B cell (primary cell): ENCODE results near the gene CIAO2B. TPM values are rescaled to one million over a fixed set of nuclear protein-coding genes. Genes with fewer than 3 reads are reported as not detected.

ENCODE experiments used
- ATAC-seq: fragments of 200-7000 bp; cut with Tn5 transposase; one replicate; pipeline ENCODE4 v1.10.0; 2021; ENCODE audit warnings: low read depth, mild to moderate bottlenecking, moderate number of reproducible peaks, moderate library complexity
- CTCF ChIA-PET: fragments of 350-600 bp; sonication (Branson Sonifier 250); formaldehyde crosslinking; loops from one replicate; lab custom pipeline; 2021; ENCODE audit warnings: antibody characterized with exemption, inconsistent platforms; lab: Charles Lee
- POLR2A ChIA-PET: fragments of 350-600 bp; sonication (Branson Sonifier 250); formaldehyde crosslinking; loops from one replicate; lab custom pipeline; 2021; ENCODE audit warnings: antibody characterized with exemption; lab: Charles Lee
- DNase-seq: peaks from one replicate; pipeline ENCODE4 v3.0.0; 2013
- H2AFZ ChIP-seq: 2 replicates; pipeline ENCODE4 v1.6.1; 2012; ENCODE audit warnings: mild to moderate bottlenecking, low read depth, low read length; ENCODE audit not compliant: insufficient read depth, poor library complexity, severe bottlenecking
- H3K27ac ChIP-seq, 2 donors: 1 replicate in 1 of 2; 2 replicates in 1 of 2; pipeline ENCODE4 v1.5.1; 2012 to 2013; ENCODE audit warnings: low read length in 2 of 2, mild to moderate bottlenecking in 2 of 2, moderate library complexity in 1 of 2
- H3K27me3 ChIP-seq, 4 experiments: fragments of 200-600 bp in 1 of 4; sonication (generic) in 1 of 4; replicated peaks in 1 of 4; 1 replicate in 2 of 4; 2 replicates in 2 of 4; pipeline versions ENCODE4 v1.6.1 to v1.7.0; 2013 to 2016; ENCODE audit warnings: low read length in 3 of 4, mild to moderate bottlenecking in 2 of 4, mixed read lengths in 1 of 4, moderate library complexity in 1 of 4; ENCODE audit not compliant: insufficient read depth in 4 of 4, control insufficient read depth in 3 of 4; ENCODE audit errors: control extremely low read depth in 1 of 4
- H3K36me3 ChIP-seq, 2 experiments: replicated peaks in 1 of 2; 1 replicate in 1 of 2; 2 replicates in 1 of 2; pipeline versions ENCODE4 v1.6.1 to v1.7.1; 2013; ENCODE audit warnings: low read length in 1 of 2; ENCODE audit not compliant: insufficient read depth in 2 of 2, control insufficient read depth in 1 of 2; ENCODE audit errors: control extremely low read depth in 1 of 2, extremely low read depth in 1 of 2
- H3K4me1 ChIP-seq, 2 donors: fragments of 200-600 bp in 1 of 2; sonication (generic) in 1 of 2; 1 replicate in 1 of 2; 2 replicates in 1 of 2; pipeline versions ENCODE4 v1.5.1 to v1.6.1; 2013 to 2017; ENCODE audit warnings: low read length in 2 of 2; ENCODE audit not compliant: control insufficient read depth in 2 of 2, insufficient read depth in 2 of 2
- H3K4me2 ChIP-seq: replicated peaks from 2 replicates; pipeline ENCODE3; 2012; ENCODE audit warnings: mild to moderate bottlenecking, low read depth, low read length; ENCODE audit not compliant: poor library complexity, severe bottlenecking
- H3K4me3 ChIP-seq, 5 experiments: fragments of 200-600 bp in 1 of 5; sonication (generic) in 1 of 5; 1 replicate in 3 of 5; 2 replicates in 2 of 5; pipeline versions ENCODE4 v1.5.1 to v1.7.0; 2011 to 2016; ENCODE audit warnings: low read length in 4 of 5, mild to moderate bottlenecking in 4 of 5, low read depth in 2 of 5, control low read depth in 1 of 5, moderate library complexity in 1 of 5; ENCODE audit not compliant: insufficient read depth in 1 of 5; ENCODE audit errors: control extremely low read depth in 1 of 5, extremely low read depth in 1 of 5
- H3K79me2 ChIP-seq: fragments of 200-600 bp; sonication (generic); one replicate; pipeline ENCODE4 v1.6.0; 2016; ENCODE audit warnings: low read length; ENCODE audit not compliant: control insufficient read depth, insufficient read depth
- H3K9ac ChIP-seq: fragments of 200-600 bp; sonication (generic); 2 replicates; pipeline ENCODE4 v1.6.1; 2017; ENCODE audit warnings: mild to moderate bottlenecking, low read length, moderate library complexity
- H3K9me3 ChIP-seq, 3 donors: one replicate each; pipeline versions ENCODE4 v1.6.1 to v1.7.1; 2013; ENCODE audit warnings: low read length in 2 of 3; ENCODE audit not compliant: control insufficient read depth in 2 of 3, insufficient read depth in 1 of 3; ENCODE audit errors: control extremely low read depth in 1 of 3
- H4K20me1 ChIP-seq: 2 replicates; pipeline ENCODE4 v1.6.0; 2012; ENCODE audit warnings: mild to moderate bottlenecking, low read length; ENCODE audit not compliant: insufficient read depth, control insufficient read depth, poor library complexity, severe bottlenecking
- H3K27ac Mint-ChIP-seq: one replicate; pipeline ENCODE4 v1.8.0; 2021; ENCODE audit warnings: mixed read lengths
- H3K27me3 Mint-ChIP-seq: one replicate; pipeline ENCODE4 v1.8.0; 2021; ENCODE audit warnings: mixed read lengths
- H3K4me1 Mint-ChIP-seq: one replicate; pipeline ENCODE4 v1.8.0; 2021; ENCODE audit warnings: mixed read lengths
- H3K4me3 Mint-ChIP-seq: one replicate; pipeline ENCODE4 v1.8.0; 2021; ENCODE audit warnings: mixed read lengths
- H3K9me3 Mint-ChIP-seq: one replicate; pipeline ENCODE4 v1.8.0; 2022; ENCODE audit warnings: mixed read lengths; ENCODE audit not compliant: insufficient read depth
- EZH2 ChIP-seq: IDR thresholded peaks from 2 replicates; pipeline ENCODE4 v1.6.1; 2012; ENCODE audit warnings: borderline replicate concordance, low read depth, mild to moderate bottlenecking, moderate library complexity, low read length; ENCODE audit not compliant: insufficient read depth, poor library complexity, severe bottlenecking
- WGBS: methylation state at CpG from one replicate; pipeline ENCODE4 v1.1.5; 2013; ENCODE audit warnings: missing lambda C conversion rate; ENCODE audit not compliant: insufficient coverage; 5-methylcytosine and 5-hydroxymethylcytosine counted together
- intact Hi-C: fragments of 100-400 bp; cut with micrococcal nuclease; formaldehyde crosslinking; loops from one replicate; pipeline ENCODE4 v1.10.0; 2022
- polyA plus RNA-seq: library from polyadenylated mRNA; depleted of rRNA; stranded (reverse); fragments of >200 nt; gene quantifications from 2 replicates; pipeline ENCODE4 v1.2.3, GENCODE V29; 2012
- total RNA-seq, 2 donors: library from RNA; stranded (reverse); fragments of 120-200 nt in 1 of 2; gene quantifications; 1 replicate in 1 of 2; 2 replicates in 1 of 2; pipeline versions ENCODE4 v1.2.3 to v1.2.4, GENCODE V29; 2013 to 2022
- TF ChIP-seq, protein P1 (sequence below): fragments of 200-600 bp; IDR thresholded peaks from one replicate; pipeline ENCODE4 v1.8.0; 2022; ENCODE audit warnings: antibody characterized with exemption, mild to moderate bottlenecking

CIAO2B gene
- total and polyA plus RNA-seq, 2 donors (not counting 1 experiment from before 2014, with no cell fraction given) = 60.6 to 159 TPM

DNA sequence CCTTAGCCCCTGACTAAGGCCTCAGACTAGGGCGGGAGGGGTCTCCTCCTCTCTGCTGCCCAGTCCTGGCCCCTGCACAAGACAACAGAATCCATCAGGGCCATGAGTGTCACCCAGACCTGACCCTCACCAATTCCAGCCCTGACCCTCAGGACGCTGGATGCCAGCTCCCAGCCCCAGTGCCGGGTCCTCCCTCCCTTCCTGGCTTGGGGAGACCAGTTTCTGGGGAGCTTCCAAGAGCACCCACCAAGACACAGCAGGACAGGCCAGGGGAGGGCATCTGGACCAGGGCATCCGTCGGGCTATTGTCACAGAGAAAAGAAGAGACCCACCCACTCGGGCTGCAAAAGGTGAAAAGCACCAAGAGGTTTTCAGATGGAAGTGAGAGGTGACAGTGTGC is 39.5 kb upstream of the CIAO2B start:
- intact Hi-C loops = no loop called here
- no peak overlapping the region for H3K27ac Mint-ChIP-seq
- H3K4me3 ChIP-seq = no peak overlapping the region
- no peaks in the 10 kb centered on the region for H4K20me1 ChIP-seq
- peaks cover 1% of the 10 kb centered on the region for H3K4me1 Mint-ChIP-seq
- H3K27ac ChIP-seq = no peak overlapping the region
- TF ChIP-seq, protein P1, sequence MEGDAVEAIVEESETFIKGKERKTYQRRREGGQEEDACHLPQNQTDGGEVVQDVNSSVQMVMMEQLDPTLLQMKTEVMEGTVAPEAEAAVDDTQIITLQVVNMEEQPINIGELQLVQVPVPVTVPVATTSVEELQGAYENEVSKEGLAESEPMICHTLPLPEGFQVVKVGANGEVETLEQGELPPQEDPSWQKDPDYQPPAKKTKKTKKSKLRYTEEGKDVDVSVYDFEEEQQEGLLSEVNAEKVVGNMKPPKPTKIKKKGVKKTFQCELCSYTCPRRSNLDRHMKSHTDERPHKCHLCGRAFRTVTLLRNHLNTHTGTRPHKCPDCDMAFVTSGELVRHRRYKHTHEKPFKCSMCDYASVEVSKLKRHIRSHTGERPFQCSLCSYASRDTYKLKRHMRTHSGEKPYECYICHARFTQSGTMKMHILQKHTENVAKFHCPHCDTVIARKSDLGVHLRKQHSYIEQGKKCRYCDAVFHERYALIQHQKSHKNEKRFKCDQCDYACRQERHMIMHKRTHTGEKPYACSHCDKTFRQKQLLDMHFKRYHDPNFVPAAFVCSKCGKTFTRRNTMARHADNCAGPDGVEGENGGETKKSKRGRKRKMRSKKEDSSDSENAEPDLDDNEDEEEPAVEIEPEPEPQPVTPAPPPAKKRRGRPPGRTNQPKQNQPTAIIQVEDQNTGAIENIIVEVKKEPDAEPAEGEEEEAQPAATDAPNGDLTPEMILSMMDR = no peak
- TF ChIP-seq EZH2 = no peak
- DNase-seq (no peak), ATAC-seq (no peak)
- ChIA-PET POLR2A (no interaction called here), CTCF (interaction anchor here (0.6 to 1.1 kb wide), 2 partner anchors 10 to 45 kb away, joined by 3 to 4 read pairs; no protein-coding TSS in a partner anchor)
- no peaks in the 10 kb centered on the region for H3K79me2 ChIP-seq
- no peaks in the 10 kb centered on the region for H3K36me3 ChIP-seq
- H3K4me2 ChIP-seq = no peak overlapping the region
- H3K9ac ChIP-seq = no peak overlapping the region
- no peaks in the 10 kb centered on the region for H3K9me3 ChIP-seq
- no peaks in the 10 kb centered on the region for H3K9me3 Mint-ChIP-seq
- no peak overlapping the region for H3K4me3 Mint-ChIP-seq
- peaks cover 0 to 3% of the 10 kb centered on the region in 2 donors for H3K4me1 ChIP-seq
- 90% methylated on average over 4 of the region's 6 CpGs for WGBS
- H3K27me3 ChIP-seq = peaks cover 0 to 13% (median 0%) of the 10 kb centered on the region in 4 experiments
- H2AFZ ChIP-seq = no peak overlapping the region
- peaks cover 16% of the 10 kb centered on the region for H3K27me3 Mint-ChIP-seq

DNA sequence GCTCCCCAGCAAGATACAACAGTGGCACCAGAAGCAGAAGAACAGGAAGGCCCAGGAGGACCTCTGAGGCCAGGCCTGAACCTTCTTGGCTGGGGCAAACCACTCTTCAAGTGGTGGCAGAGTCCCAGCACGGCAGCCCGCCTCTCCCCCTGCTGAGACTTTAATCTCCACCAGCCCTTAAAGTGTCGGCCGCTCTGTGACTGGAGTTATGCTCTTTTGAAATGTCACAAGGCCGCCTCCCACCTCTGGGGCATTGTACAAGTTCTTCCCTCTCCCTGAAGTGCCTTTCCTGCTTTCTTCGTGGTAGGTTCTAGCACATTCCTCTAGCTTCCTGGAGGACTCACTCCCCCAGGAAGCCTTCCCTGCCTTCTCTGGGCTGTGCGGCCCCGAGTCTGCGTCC is 38.8 kb upstream of the CIAO2B start:
- POLR2A ChIA-PET = no interaction called here
- Histone ChIP-seq H3K9ac (no peak overlapping the region), H3K27ac (no peak overlapping the region), H3K36me3 (no peaks in the 10 kb centered on the region), H3K4me3 (no peak overlapping the region), H4K20me1 (no peaks in the 10 kb centered on the region), H3K9me3 (no peaks in the 10 kb centered on the region), H3K4me1 (peaks cover 0 to 3% of the 10 kb centered on the region in 2 donors), H3K79me2 (no peaks in the 10 kb centered on the region), H3K27me3 (peaks cover 0 to 13% (median 0%) of the 10 kb centered on the region in 4 experiments), H2AFZ (no peak overlapping the region), H3K4me2 (no peak overlapping the region)
- Mint-ChIP-seq H3K27me3 (peaks cover 16% of the 10 kb centered on the region), H3K4me3 (no peak overlapping the region), H3K4me1 (peaks cover 1% of the 10 kb centered on the region), H3K9me3 (no peaks in the 10 kb centered on the region), H3K27ac (no peak overlapping the region)
- no peak for ATAC-seq
- DNase-seq = no peak
- CTCF ChIA-PET = interaction anchor here (1.3 kb wide), 1 partner anchor 182 kb away, joined by 5 read pairs; no protein-coding TSS in a partner anchor
- WGBS = 95% methylated on average over 9 of the region's 9 CpGs
- TF ChIP-seq, protein P1 = no peak
- no peak for TF ChIP-seq EZH2
- intact Hi-C loops = no loop called here
